SK-N-MC (cell line): ENCODE data around the gene ZC2HC1B.
A peak's percentile ranks its signal among the peaks of the same experiment; 100 is the strongest.

Source experiments
- DNase-seq: peaks from one replicate; pipeline ENCODE4 v3.0.0-alpha.2; 2011; ENCODE audit warnings: low read depth, low spot score
- H3K27ac ChIP-seq: fragments of 200-600 bp; sonication (generic); 2 replicates; pipeline ENCODE4 v1.5.1; 2016; ENCODE audit warnings: mixed run types
- H3K36me3 ChIP-seq: fragments of 200-600 bp; sonication (generic); 2 replicates; pipeline ENCODE4 v1.6.1; 2017; ENCODE audit warnings: antibody characterized with exemption, low read length, mixed read lengths; ENCODE audit not compliant: insufficient read depth
- H3K4me3 ChIP-seq: fragments of 200-600 bp; sonication (generic); 2 replicates; pipeline ENCODE4 v1.5.1; 2016
- H3K9ac ChIP-seq: fragments of 200-600 bp; sonication (generic); 2 replicates; pipeline ENCODE4 v1.8.0; 2017; ENCODE audit warnings: mixed run types, mixed read lengths; ENCODE audit not compliant: insufficient read length
- H3K9me3 ChIP-seq: fragments of 200-600 bp; sonication (generic); 2 replicates; pipeline ENCODE4 v1.6.1; 2017; ENCODE audit warnings: low read depth, mild to moderate bottlenecking, antibody characterized with exemption, low read length, moderate library complexity, mixed read lengths
- EZH2 ChIP-seq: fragments of 200-600 bp; sonication (generic); IDR thresholded peaks from one replicate; pipeline ENCODE4 v1.6.1; 2017; ENCODE audit warnings: antibody characterized with exemption
- FOXP2 ChIP-seq: optimal IDR thresholded peaks from 2 replicates; pipeline ENCODE3; 2011; ENCODE audit warnings: mild to moderate bottlenecking, moderate library complexity; ENCODE audit not compliant: insufficient read depth; ENCODE audit errors: extremely low read length, control extremely low read depth
- POLR2AphosphoS5 ChIP-seq: IDR thresholded peaks from 2 replicates; pipeline ENCODE4 v1.6.1; 2012; ENCODE audit warnings: mild to moderate bottlenecking, low read depth, low read length, borderline replicate concordance

ZC2HC1B gene

GRCh38 chr6:143934867-143935266, 70.6 kb downstream of the ZC2HC1B start:
- Histone ChIP-seq H3K36me3 (no peaks in the 10 kb centered on the region), H3K9ac (no peak overlapping the region)
- TF ChIP-seq EZH2 (no peak), POLR2AphosphoS5 (no peak)

GRCh38 chr6:143936347-143936746, 72.1 kb downstream of the ZC2HC1B start:
- TF ChIP-seq EZH2 (no peak), FOXP2 (no peak), POLR2AphosphoS5 (no peak)
- Histone ChIP-seq H3K9ac (no peak overlapping the region), H3K9me3 (no peaks in the 10 kb centered on the region), H3K27ac (no peak overlapping the region), H3K36me3 (no peaks in the 10 kb centered on the region), H3K4me3 (no peak overlapping the region)
- DNase-seq: no peak

More at GRCh38 chr6:143934867-143935266, 70.6 kb downstream of the ZC2HC1B start:
- Histone ChIP-seq H3K4me3 (no peak overlapping the region), H3K27ac (no peak overlapping the region), H3K9me3 (no peaks in the 10 kb centered on the region)
- DNase-seq: no peak

GRCh38 chr6:143936778-143937667, 72.7 kb downstream of the ZC2HC1B start:
- Histone ChIP-seq H3K27ac (no peak overlapping the region), H3K4me3 (no peak overlapping the region), H3K9me3 (no peaks in the 10 kb centered on the region), H3K9ac (no peak overlapping the region), H3K36me3 (no peaks in the 10 kb centered on the region)
- no peak for DNase-seq
- TF ChIP-seq FOXP2 (no peak), EZH2 (no peak), POLR2AphosphoS5 (no peak)

GRCh38 chr6:143937668-143937970, 73.3 kb downstream of the ZC2HC1B start:
- Histone ChIP-seq H3K9ac (no peak overlapping the region), H3K36me3 (no peaks in the 10 kb centered on the region), H3K9me3 (no peaks in the 10 kb centered on the region), H3K27ac (no peak overlapping the region), H3K4me3 (no peak overlapping the region)
- TF ChIP-seq FOXP2: no peak
- no peak for TF ChIP-seq POLR2AphosphoS5
- TF ChIP-seq EZH2: no peak
- DNase-seq: no peak

GRCh38 chr6:143939364-143939763, 75.1 kb downstream of the ZC2HC1B start:
- TF ChIP-seq FOXP2: no peak
- TF ChIP-seq POLR2AphosphoS5: no peak
- no peak for TF ChIP-seq EZH2
- DNase-seq: no peak
- Histone ChIP-seq H3K9ac (no peak overlapping the region), H3K4me3 (no peak overlapping the region), H3K9me3 (no peaks in the 10 kb centered on the region), H3K27ac (no peak overlapping the region), H3K36me3 (no peaks in the 10 kb centered on the region)

GRCh38 chr6:143940011-143940597, 75.8 kb downstream of the ZC2HC1B start:
- H3K9me3 ChIP-seq: no peaks in the 10 kb centered on the region
- no peak overlapping the region for H3K4me3 ChIP-seq
- no peak overlapping the region for H3K27ac ChIP-seq
- H3K36me3 ChIP-seq: no peaks in the 10 kb centered on the region
- no peak for TF ChIP-seq POLR2AphosphoS5
- TF ChIP-seq EZH2: no peak
- TF ChIP-seq FOXP2: no peak
- no peak overlapping the region for H3K9ac ChIP-seq
- DNase-seq: no peak

- Histone ChIP-seq H3K4me3 (no peak overlapping the region), H3K27ac (no peak overlapping the region), H3K9me3 (no peaks in the 10 kb centered on the region), H3K36me3 (no peaks in the 10 kb centered on the region), H3K9ac (no peak overlapping the region)
- peak; percentile 26 for DNase-seq
- no peak for TF ChIP-seq EZH2
- TF ChIP-seq POLR2AphosphoS5: no peak
- no peak for TF ChIP-seq FOXP2
These were observed 77.8 kb downstream of the ZC2HC1B start for GRCh38 chr6:143941852-143942627.

- no peak overlapping the region for H3K9ac ChIP-seq
- no peak for TF ChIP-seq EZH2
- no peak overlapping the region for H3K4me3 ChIP-seq
- H3K36me3 ChIP-seq: no peaks in the 10 kb centered on the region
- H3K27ac ChIP-seq: no peak overlapping the region
- no peaks in the 10 kb centered on the region for H3K9me3 ChIP-seq
- no peak for DNase-seq
These were observed 83.9 kb downstream of the ZC2HC1B start for GRCh38 chr6:143948208-143948607.
